CD4-positive, alpha-beta T cell treated with Interleukin-10 for 1 hour (primary cell): ENCODE data around the gene BTG1.
A peak's percentile ranks its signal among the peaks of the same experiment; 100 is the strongest.

ENCODE experiments used
- DNase-seq: peaks from one replicate; pipeline ENCODE4 v3.0.0-alpha.2; 2020

Gene BTG1

DNA sequence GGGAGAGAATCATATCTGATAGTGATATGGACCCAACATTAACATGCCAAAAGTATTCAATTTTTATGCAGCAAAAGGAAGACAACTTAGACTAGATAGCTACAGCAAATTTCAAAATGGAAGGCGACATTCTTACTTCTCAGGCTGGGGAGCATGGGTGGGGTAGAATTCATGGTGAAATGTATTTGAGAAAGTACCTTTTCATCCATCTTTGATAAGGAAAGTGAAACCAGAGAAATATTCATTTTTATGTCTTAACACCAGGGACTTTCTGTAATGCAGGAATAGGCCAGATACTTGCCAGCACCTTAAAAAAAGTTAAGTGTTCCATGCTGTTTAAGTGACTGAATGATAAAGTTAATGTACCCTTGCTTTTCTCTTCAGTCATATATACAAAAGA is 13.4 kb downstream of the BTG1 start:
- DNase-seq: peak; percentile 66

DNA sequence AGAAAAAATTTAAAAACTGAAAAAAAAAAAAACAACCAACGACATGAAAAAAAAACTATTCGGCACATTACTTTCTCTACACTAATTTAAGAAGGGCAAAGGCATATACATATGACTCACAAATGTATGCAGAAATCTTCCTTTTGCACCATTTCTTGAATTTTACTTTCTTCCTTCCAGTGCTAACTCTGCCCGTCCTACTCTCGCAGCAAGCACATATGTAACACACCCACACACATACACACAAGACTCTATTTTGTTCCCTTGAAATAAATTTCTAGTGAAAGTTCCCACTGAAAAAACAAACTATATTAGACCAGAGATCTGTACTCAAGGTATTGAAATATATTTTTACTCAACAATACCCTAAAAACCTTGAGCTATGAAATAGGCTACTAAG is 14.6 kb downstream of the BTG1 start:
- no peak for DNase-seq

DNA sequence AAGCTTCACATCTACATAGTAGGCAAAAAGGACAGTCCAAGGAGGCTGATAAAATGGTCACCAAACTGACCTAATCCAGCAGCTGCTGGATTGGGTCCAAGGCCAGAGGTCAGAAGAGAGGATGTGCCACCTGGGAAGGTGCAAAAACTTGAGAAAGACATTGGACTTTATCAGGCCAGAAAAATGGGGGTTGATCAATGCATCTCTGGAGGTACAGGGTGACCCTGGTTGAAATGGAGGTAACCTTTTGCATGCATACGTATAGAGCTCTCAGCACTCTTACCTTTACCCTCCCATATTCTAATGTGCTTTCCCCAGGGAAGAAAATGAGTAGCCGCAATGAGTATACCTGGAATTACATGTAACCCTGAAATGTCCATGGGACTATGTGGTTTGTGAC is 16.0 kb downstream of the BTG1 start:
- DNase-seq: no peak

DNA sequence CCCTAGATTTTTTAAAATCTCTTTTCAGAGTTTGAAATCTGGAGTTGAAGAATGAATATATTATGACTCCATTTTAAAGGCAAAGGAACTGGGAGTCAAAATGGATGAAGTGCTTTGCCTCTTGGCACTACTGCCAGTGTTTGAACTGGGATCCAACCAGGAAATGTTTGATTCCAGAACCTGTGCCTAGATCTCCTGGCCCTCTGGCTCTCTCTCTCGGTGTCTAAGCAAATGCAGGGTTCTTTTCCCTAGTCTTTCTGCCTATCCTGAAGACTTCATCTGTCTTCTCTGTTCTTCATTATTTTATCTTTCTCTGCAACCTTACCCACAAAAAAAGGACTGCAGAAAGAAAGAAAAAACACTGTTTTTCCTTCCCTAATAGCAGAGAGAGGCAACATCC is 17.0 kb downstream of the BTG1 start:
- no peak for DNase-seq

DNA sequence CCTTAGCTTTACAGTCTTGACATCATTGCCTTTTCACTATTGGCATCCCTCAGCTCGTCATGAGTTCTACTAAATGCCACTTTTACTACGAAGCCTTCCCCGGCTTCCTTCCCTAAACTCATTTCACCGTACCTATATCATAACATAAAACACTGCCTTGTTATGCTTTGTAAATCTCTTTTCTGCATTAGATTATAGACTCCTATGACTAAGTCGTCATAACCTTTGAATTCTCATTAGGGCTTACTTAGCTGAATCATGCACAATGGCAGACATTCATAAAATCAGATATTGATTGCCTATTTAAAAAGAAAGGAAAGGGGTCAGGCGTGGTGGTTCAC is 21.0 kb downstream of the BTG1 start:
- DNase-seq: no peak

DNA sequence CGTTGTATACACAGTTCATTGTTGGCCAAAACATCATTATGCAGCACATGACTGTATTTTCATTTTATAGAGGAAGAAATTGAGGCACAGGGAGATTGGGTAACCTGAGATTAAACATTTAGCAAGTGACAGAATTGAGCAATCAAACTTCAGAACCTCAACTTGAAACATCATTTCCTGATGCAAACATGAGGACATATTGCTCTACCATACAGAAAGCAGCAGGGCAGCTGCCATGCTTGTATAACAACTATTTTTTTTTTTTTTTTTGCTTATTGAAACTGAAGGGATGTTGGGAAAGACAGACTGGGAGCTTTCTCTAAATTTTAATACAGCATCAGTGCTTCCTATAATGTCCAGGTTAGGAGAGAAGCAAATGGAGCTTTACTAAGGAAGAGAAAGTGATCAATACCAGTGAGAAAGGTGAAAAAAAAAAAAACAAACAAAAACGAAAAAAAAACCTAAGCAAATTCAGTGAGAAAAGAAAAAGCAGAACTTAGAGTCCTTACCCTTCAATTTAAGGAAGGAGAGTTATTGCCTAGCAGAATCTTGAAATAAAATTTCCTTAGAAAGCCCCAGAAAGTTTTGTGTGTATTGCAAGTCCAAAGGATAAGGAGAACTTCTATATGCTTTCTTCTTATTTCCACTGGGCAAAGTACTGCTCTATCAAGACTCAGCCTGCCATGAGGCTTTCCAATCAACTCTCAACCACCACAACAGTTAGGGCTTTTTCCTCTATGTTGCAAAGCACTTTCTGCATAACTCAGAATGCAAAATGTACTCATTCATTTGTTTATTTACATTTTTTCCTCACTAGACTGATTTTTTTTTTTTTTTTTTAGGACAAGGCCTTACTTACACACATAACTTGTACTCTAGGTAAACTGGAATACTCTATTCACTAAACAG is 21.6 kb downstream of the BTG1 start:
- no peak for DNase-seq

DNA sequence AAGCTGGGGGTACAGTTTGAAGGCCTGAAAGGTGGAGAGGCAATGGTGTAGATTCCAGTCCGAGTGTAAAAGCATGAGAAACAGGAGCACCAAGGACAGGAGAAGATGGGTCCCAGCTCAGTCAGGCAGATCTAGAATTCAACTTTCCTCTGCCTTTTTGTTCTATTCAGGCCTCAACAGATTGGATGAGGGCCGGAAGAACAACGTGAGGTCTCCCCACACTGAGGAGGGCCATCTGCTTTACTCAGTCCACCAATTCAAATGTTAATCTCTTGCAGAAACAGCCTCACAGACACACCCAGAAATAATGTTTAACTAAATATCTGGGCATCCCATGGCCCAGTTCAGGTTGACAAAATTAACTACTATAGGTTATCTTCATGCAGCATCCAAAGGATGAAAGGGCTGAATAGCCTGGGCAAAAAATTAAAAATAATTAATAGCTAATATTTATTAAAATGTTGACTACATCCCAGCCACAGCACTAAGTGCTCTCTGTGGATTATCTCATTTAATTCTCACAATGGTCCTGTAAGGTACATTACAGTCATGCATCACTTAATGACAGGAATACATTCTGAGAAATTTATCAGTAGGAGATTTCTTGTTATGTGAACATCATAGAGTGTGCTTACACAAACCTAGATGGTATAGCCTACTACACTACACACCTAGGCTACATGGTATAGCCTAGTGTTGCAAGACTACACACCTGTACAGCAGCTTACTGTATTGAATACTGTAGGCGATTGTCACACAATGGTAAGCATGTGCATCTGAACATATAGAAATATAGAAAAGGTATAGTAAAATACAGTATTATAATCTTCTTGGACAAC is 22.5 kb downstream of the BTG1 start:
- no peak for DNase-seq

DNA sequence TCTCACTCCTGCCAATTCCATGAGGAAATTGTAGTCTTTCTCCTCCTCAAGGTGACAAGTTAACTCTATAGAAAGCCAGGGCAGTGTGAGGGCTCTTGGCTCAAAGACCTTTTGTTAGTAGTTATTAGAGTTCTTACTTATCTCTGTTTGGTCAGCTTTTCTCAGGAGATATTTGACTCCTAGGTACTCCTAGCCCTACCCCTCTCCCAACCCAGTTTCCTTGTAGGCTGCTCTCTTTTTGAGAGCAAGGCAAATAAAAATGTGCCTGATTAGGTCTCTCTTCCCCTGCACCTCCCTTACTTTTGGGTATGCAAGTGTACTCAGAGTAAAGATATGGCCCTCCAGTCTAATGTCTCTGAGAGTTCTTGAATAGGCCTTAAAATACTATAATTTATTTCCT is 23.8 kb downstream of the BTG1 start:
- no peak for DNase-seq

DNA sequence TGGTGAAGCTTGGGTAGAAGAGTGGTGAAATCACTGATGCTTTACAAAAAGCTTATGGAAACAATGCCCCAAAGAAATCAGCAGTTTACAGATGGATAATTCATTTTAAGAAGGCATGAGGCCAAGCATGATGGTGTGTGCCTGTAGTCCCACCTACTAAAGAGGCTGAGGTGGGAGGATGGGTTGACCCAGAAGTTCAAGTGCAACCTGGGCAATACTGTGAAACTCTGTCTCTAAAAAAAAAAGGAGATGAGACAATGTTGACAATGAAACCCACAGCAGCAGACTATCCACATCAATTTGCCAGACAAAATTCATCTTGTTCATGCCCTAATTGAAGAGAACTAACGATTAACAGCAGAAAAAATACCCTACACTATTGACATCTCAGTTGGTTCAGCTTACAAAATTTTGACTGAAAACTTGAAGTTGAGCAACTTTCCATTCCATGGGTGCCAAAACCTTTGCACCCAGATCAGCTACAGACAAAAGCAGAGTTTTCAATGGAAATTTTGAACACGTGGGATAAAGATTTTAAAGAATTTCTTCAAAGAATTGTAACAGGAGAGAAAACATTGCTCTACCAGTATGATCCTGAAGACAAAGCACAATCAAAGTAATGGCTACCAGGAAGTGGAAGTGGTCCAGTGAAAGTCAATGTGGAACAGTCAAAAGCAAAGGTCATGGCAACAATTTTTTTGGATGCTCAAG is 26.7 kb downstream of the BTG1 start:
- DNase-seq: no peak

DNA sequence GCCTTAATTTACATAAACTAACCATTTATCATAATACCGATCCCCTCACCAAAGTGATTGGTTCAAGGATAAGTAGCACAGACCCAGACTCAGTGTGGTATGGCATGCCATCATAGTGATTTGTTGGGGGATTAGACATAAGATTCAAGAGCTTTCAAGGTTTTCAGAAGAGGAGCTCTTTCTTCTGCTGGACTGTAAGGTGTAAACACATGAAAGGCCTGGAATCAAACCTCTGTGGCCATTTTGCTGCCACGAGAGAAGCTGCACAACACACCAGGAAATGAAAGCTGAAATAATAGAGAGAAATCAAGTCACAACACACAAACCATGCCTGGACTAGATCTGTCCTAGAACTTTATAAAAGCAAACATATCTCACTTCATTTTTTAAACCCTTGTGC is 30.8 kb downstream of the BTG1 start:
- no peak for DNase-seq

DNA sequence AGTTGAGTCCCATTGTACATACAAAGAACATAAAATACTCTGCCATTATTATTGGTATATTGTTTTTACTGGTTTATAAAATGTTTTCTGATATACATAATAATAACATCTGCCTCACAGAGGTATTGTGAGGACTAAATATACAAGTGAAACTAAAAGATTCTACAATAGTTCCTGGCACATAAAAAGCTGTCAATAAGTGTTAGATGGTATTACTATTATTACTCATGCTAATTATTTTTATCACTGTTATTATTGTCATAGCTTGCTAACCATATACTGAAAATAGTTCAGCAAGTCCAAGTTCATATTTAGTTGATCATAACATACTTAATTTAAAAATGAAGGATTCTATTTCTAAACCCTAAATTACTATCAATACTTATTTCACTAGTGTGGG is 34.4 kb downstream of the BTG1 start:
- no peak for DNase-seq

DNA sequence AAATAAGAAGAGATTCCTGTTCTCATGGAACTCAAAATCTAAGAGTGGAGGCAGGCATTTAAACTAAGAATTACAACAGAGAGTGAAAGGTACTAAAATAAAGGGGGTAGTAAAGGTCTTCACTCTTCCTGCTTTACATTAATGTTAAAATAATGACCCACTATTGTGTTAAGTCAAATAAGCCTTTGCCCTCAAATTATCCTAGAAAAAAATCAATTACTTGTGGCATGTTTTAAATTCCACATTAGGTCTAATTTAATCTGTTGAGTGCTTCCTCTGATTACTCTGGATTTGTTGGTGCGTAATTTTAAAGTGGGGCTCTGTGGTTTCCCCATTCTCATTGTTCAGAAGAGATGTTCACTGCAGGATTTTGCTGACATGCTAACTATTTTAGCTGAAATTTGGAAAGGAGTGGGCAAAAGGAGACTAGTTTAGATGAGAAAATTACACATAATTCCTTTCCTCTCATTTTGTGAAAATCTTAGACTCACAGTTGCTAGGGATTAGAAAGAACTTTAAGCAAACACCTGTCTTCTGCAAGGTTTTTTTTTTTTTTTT is 35.5 kb downstream of the BTG1 start:
- no peak for DNase-seq

DNA sequence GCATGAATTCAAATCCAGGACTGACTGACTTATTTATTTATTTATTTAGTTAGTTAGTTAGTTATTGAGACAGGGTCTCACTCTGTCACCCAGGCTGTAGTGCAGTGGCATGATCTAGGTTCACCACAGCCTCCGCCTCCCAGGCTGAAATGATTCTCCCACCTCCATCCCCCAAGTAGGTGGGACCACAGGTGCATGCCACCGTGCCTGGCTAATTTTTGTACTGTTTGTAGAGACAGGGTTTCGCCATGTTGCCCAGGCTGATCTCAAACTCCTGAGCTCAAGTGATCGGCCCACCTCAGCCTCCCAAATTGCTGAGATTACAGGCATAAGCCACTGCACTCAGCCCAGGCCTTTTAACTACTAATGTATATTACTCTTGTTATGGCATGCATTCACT is 36.0 kb downstream of the BTG1 start:
- no peak for DNase-seq

DNA sequence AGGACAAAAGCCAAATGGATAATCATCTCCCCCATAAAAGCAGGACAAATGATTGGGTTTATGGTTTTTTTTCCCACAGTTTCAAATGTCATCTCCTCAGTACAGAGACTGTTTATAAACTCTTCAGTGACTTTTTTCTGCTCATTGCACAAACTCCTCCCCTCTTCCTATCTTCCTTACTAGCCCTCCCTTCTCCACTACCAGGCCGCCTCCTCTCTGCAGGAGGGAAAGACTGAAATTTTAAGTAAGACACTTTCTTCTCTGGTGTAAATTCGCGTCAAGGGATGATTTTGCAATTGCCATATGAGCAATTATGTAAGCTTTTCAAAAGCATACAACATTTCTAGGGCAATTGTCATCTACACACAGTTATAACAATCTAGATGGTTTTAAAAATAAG is 37.0 kb downstream of the BTG1 start:
- DNase-seq: no peak

DNA sequence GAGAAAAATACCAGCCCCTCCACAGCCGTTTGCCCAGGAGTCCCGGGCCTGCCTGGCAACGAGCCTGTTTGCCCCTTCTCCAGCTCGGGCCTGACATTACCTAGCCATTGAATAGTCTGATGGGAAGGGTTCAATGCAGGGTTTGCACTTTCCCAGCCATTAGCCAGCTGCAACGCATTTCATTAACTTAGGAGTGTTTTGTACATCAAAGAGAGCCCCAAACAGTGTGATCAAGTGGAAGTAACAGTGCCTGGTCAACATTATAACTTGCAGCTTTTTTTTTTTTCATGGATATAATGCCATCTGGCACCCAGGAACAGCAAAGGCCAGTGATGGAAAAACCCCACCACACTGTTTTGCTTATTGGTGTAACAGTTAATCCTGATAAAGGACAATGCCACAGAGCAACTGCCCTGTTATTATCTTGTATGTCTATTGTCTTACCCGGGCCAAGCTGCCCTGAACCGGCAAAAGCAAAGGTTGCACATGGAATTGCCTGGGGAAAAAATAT is 38.0 kb downstream of the BTG1 start:
- DNase-seq: no peak

DNA sequence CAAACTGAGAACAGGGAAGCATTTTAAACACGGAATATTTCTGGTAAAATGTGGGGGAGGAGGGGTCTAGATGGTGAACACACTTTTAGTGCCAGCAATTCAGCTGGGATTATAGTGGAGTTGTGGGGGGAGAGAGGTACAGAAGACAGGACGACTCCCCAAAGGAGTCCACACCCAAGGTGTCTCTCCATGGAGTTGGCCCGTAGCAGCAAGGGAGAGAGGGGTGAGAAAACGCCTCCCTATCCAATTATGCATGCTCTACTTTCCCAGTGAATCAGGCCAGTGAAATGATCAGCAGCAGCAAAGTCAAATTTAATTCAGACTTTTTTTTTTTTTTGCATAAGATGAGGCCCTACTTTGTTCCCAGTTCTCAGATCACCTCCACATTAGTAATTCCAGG is 38.6 kb downstream of the BTG1 start:
- DNase-seq: no peak

DNA sequence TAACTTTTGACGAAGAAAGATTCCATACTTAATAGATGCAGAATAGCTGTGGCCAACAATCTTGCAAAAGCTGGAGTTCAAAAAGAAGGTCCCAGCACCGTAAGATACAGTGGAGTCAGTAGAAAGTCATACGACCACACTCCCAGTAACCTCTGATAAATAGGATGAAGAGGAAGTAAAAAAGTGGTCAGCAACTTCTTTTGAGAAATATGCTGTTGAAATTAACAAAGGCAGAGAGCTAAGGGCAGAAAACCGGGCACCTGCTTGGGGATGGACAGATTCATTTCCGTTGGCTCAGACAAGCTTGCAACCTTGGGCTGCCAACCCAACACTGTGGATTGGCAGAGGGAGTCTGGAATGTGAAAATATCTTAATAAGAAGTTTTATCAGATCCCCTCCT is 40.0 kb downstream of the BTG1 start:
- no peak for DNase-seq

DNA sequence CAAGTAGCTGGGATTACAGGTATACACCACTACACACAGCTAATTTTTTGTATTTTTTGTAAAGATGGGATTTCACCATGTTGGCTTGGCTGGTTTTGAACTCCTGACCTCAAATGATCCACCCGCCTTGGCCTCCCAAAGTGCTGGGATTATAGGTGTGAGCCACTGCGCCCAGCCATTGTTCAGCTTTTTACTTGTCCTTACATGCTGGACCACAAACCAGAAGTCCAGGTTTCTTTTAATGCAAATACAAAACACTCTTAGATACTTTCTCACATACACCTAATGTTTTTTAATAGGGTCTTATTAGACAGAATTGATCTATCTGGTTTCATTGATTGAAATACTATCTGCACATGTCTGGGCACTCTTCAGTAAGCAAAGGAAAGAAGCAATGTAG is 40.5 kb downstream of the BTG1 start:
- no peak for DNase-seq

DNA sequence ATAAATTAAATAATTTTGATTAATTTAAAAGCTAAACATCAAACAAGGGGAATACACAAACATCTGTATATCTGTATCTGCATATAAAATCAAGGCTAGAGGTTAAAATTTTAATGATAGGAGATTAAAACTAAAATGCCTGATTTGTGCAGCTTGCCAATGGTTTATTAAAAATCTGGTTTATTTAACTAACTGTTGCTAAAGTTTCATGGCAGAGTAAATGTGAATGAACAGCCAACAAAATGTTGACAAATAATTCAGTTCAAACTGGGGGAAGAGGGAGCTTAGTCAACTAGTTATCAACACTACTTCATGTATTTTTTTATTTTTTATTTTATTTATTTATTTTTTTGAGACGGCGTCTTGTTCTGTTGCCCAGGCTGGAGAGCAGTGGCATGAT is 43.0 kb downstream of the BTG1 start:
- DNase-seq: no peak

DNA sequence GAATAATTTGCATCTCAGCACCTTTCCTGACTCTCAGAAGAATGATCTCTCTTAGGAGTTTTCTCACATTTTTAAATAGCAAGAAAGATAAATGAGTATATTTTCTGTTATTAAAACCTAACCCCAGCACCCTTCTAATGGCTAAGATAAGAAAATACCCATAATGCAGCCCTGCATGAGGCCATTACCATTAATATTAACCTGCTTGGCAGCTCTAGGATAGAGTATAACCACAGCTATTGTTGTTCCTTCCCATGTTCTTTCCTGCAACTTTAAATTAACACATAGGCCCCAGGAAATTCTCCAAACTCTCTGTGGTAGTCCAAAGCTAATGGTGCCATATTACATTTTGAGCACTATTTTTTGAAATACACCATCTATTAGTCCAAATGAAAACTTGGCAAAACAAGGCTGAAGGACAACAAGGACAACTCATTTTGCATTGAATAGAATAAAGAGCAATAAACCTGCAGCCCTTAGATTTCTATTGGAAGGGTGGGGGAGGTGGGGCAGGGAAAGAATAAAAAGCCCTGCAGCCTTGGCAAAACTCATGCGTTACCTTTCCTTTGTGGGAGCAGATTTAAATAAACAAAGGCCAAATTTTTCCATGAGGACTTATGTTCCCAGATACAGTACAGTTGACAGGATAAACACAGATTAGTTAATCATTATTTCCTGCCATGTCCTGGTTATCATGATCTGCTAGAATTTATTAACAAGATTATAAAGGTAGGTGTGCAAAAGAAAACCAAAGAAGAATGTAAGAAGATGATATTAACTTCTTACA is 46.9 kb downstream of the BTG1 start:
- no peak for DNase-seq

DNA sequence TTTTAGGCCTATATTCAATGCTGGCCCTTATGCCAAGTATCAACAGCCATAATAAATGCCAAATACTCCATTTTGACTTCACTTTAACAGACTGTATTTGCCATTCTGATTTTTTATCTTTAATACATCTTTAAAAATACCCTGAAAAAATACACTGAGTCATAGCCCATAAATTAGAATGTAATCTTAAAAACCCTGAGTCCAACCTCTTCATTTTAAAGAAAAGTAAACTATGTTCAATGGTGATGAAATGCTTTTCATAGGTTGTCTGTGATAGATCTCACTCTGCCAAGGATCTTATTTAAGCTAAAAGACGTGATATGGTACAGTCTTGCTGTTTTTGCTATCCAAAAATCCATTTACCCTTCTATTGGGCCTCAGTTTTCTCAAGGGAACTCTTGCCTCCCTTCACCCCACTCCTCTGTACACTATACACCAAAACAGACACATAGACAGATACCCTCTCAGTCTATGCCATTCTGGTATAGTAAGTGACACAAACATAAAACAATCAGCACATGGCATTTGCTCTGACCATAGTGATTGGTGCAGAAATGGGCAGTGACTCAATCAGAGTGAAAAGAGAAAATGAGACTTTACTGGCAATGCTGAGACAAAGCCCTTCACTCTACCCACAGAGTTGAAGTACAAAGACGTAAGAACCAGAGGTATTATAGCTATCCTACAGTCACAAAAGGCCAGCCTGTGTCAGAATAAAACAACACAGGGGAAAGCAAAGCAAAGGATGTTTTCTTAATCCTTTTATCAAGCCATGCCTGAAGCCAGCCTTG is 49.1 kb downstream of the BTG1 start:
- DNase-seq: no peak
